ENCODE data around the gene PLCB4.

The PLCB4 gene

GRCh38 chr20:9092113-9092512 lies 23.2 kb downstream of the PLCB4 start:
- DNase-seq (ENCODE audit: insufficient read length, low spot score) (no peak), FAIRE-seq (no peak)
- no peak for TF ChIP-seq POLR2AphosphoS5 (IDR thresholded peaks at IDR 0.05; ENCODE audit: low read depth, low read length)
- TF ChIP-seq POLR2A (IDR thresholded peaks at IDR 0.05; ENCODE audit: low read depth, low read length): no peak

GRCh38 chr20:9092655-9093054 lies 23.8 kb downstream of the PLCB4 start:
- DNase-seq (ENCODE audit: insufficient read length, low spot score): no peak
- no peak for FAIRE-seq
- no peak for TF ChIP-seq PAX5 (IDR thresholded peaks at IDR 0.05; ENCODE audit: insufficient read depth, low read length, severe bottlenecking)
- no peak for TF ChIP-seq POU2F2 (IDR thresholded peaks at IDR 0.05; ENCODE audit: low read depth, low read length)
- no peak for TF ChIP-seq SPI1 (IDR thresholded peaks at IDR 0.05; ENCODE audit: low read depth, low read length)
- TF ChIP-seq POLR2AphosphoS5 (IDR thresholded peaks at IDR 0.05; ENCODE audit: low read depth, low read length): no peak
- TF ChIP-seq TAF1 (IDR thresholded peaks at IDR 0.05; ENCODE audit: low read depth, low read length): no peak
- TF ChIP-seq POLR2A (IDR thresholded peaks at IDR 0.05; ENCODE audit: low read depth, low read length): no peak

GRCh38 chr20:9093218-9093957 lies 24.5 kb downstream of the PLCB4 start:
- TF ChIP-seq SPI1 (IDR thresholded peaks at IDR 0.05; ENCODE audit: low read depth, low read length) (no peak), POLR2AphosphoS5 (IDR thresholded peaks at IDR 0.05; ENCODE audit: low read depth, low read length) (no peak), TAF1 (IDR thresholded peaks at IDR 0.05; ENCODE audit: low read depth, low read length) (no peak), POLR2A (IDR thresholded peaks at IDR 0.05; ENCODE audit: low read depth, low read length) (no peak), POU2F2 (IDR thresholded peaks at IDR 0.05; ENCODE audit: low read depth, low read length) (no peak), PAX5 (IDR thresholded peaks at IDR 0.05; ENCODE audit: insufficient read depth, low read length, severe bottlenecking) (no peak)
- FAIRE-seq (no peak), DNase-seq (ENCODE audit: insufficient read length, low spot score) (no peak)

GRCh38 chr20:9099372-9099771 lies 30.5 kb downstream of the PLCB4 start:
- no peak for TF ChIP-seq PAX5 (IDR thresholded peaks at IDR 0.05; ENCODE audit: insufficient read depth, low read length, severe bottlenecking)
- TF ChIP-seq POLR2A (IDR thresholded peaks at IDR 0.05; ENCODE audit: low read depth, low read length): no peak
- TF ChIP-seq SPI1 (IDR thresholded peaks at IDR 0.05; ENCODE audit: low read depth, low read length): no peak
- TF ChIP-seq TAF1 (IDR thresholded peaks at IDR 0.05; ENCODE audit: low read depth, low read length): no peak
- no peak for TF ChIP-seq POLR2AphosphoS5 (IDR thresholded peaks at IDR 0.05; ENCODE audit: low read depth, low read length)
- no peak for TF ChIP-seq POU2F2 (IDR thresholded peaks at IDR 0.05; ENCODE audit: low read depth, low read length)
- FAIRE-seq (no peak), DNase-seq (ENCODE audit: insufficient read length, low spot score) (no peak)

GRCh38 chr20:9100691-9101090 lies 31.8 kb downstream of the PLCB4 start:
- TF ChIP-seq PAX5 (IDR thresholded peaks at IDR 0.05; ENCODE audit: insufficient read depth, low read length, severe bottlenecking) (no peak), SPI1 (IDR thresholded peaks at IDR 0.05; ENCODE audit: low read depth, low read length) (no peak), TAF1 (IDR thresholded peaks at IDR 0.05; ENCODE audit: low read depth, low read length) (no peak), POLR2A (IDR thresholded peaks at IDR 0.05; ENCODE audit: low read depth, low read length) (no peak), POU2F2 (IDR thresholded peaks at IDR 0.05; ENCODE audit: low read depth, low read length) (no peak), POLR2AphosphoS5 (IDR thresholded peaks at IDR 0.05; ENCODE audit: low read depth, low read length) (no peak)
- no peak for FAIRE-seq
- no peak for DNase-seq (ENCODE audit: insufficient read length, low spot score)

GRCh38 chr20:9102456-9102855 lies 33.6 kb downstream of the PLCB4 start:
- TF ChIP-seq POU2F2 (IDR thresholded peaks at IDR 0.05; ENCODE audit: low read depth, low read length) (no peak), SPI1 (IDR thresholded peaks at IDR 0.05; ENCODE audit: low read depth, low read length) (no peak), POLR2A (IDR thresholded peaks at IDR 0.05; ENCODE audit: low read depth, low read length) (no peak), PAX5 (IDR thresholded peaks at IDR 0.05; ENCODE audit: insufficient read depth, low read length, severe bottlenecking) (no peak), POLR2AphosphoS5 (IDR thresholded peaks at IDR 0.05; ENCODE audit: low read depth, low read length) (no peak), TAF1 (IDR thresholded peaks at IDR 0.05; ENCODE audit: low read depth, low read length) (no peak)
- FAIRE-seq (no peak), DNase-seq (ENCODE audit: insufficient read length, low spot score) (no peak)

- no peak for FAIRE-seq
- no peak for TF ChIP-seq POLR2AphosphoS5 (IDR thresholded peaks at IDR 0.05; ENCODE audit: low read depth, low read length)
- no peak for TF ChIP-seq POLR2A (IDR thresholded peaks at IDR 0.05; ENCODE audit: low read depth, low read length)
- no peak for TF ChIP-seq POU2F2 (IDR thresholded peaks at IDR 0.05; ENCODE audit: low read depth, low read length)
- no peak for TF ChIP-seq PAX5 (IDR thresholded peaks at IDR 0.05; ENCODE audit: insufficient read depth, low read length, severe bottlenecking)
- TF ChIP-seq TAF1 (IDR thresholded peaks at IDR 0.05; ENCODE audit: low read depth, low read length): no peak
- no peak for TF ChIP-seq SPI1 (IDR thresholded peaks at IDR 0.05; ENCODE audit: low read depth, low read length)
- no peak for DNase-seq (ENCODE audit: insufficient read length, low spot score)
These were observed 35.1 kb downstream of the PLCB4 start for GRCh38 chr20:9103955-9104354.

GRCh38 chr20:9108260-9108659 lies 39.4 kb downstream of the PLCB4 start:
- DNase-seq (ENCODE audit: insufficient read length, low spot score) (no peak), FAIRE-seq (no peak)
- TF ChIP-seq POLR2A (IDR thresholded peaks at IDR 0.05; ENCODE audit: low read depth, low read length) (no peak), POU2F2 (IDR thresholded peaks at IDR 0.05; ENCODE audit: low read depth, low read length) (no peak), TAF1 (IDR thresholded peaks at IDR 0.05; ENCODE audit: low read depth, low read length) (no peak), PAX5 (IDR thresholded peaks at IDR 0.05; ENCODE audit: insufficient read depth, low read length, severe bottlenecking) (no peak), POLR2AphosphoS5 (IDR thresholded peaks at IDR 0.05; ENCODE audit: low read depth, low read length) (no peak), SPI1 (IDR thresholded peaks at IDR 0.05; ENCODE audit: low read depth, low read length) (no peak)

GRCh38 chr20:9109566-9109965 lies 40.7 kb downstream of the PLCB4 start:
- FAIRE-seq: no peak
- TF ChIP-seq POU2F2 (IDR thresholded peaks at IDR 0.05; ENCODE audit: low read depth, low read length) (no peak), PAX5 (IDR thresholded peaks at IDR 0.05; ENCODE audit: insufficient read depth, low read length, severe bottlenecking) (no peak), TAF1 (IDR thresholded peaks at IDR 0.05; ENCODE audit: low read depth, low read length) (no peak), SPI1 (IDR thresholded peaks at IDR 0.05; ENCODE audit: low read depth, low read length) (no peak), POLR2AphosphoS5 (IDR thresholded peaks at IDR 0.05; ENCODE audit: low read depth, low read length) (no peak), POLR2A (IDR thresholded peaks at IDR 0.05; ENCODE audit: low read depth, low read length) (no peak)

GRCh38 chr20:9110365-9110764 lies 41.5 kb downstream of the PLCB4 start:
- TF ChIP-seq TAF1 (IDR thresholded peaks at IDR 0.05; ENCODE audit: low read depth, low read length) (no peak), SPI1 (IDR thresholded peaks at IDR 0.05; ENCODE audit: low read depth, low read length) (no peak), PAX5 (IDR thresholded peaks at IDR 0.05; ENCODE audit: insufficient read depth, low read length, severe bottlenecking) (no peak), POU2F2 (IDR thresholded peaks at IDR 0.05; ENCODE audit: low read depth, low read length) (no peak), POLR2AphosphoS5 (IDR thresholded peaks at IDR 0.05; ENCODE audit: low read depth, low read length) (no peak)
- DNase-seq (ENCODE audit: insufficient read length, low spot score): no peak
- no peak for FAIRE-seq

More at GRCh38 chr20:9109566-9109965, 40.7 kb downstream of the PLCB4 start:
- no peak for DNase-seq (ENCODE audit: insufficient read length, low spot score)
